K562 (cell line): Measurements from ENCODE around the gene RUNX1. TPM values are rescaled to one million over a fixed set of nuclear protein-coding genes. Genes with fewer than 3 reads are reported as not detected.
A peak's percentile ranks its signal among the peaks of the same experiment; 100 is the strongest.

Experiments
- FOSL1 ChIP-seq: fragments of 200-800 bp; sonication (Bioruptor generic); conservative IDR thresholded peaks from 2 replicates; pipeline ENCODE4 v1.6.1; 2016; ENCODE audit warnings: missing genetic modification characterization, missing compliant biosample characterization
- GATAD2A ChIP-seq: fragments of 450-650 bp; IDR thresholded peaks from 2 replicates; pipeline ENCODE4 v1.6.1; 2017
- HIVEP1 ChIP-seq: fragments of 250-450 bp; sonication (Bioruptor Pico); IDR thresholded peaks from 2 replicates; pipeline ENCODE4 v1.4.0; 2020; ENCODE audit warnings: mild to moderate bottlenecking
- LEF1 ChIP-seq: fragments of 450-650 bp; IDR thresholded peaks from 2 replicates; pipeline ENCODE4 v1.6.1; 2016; ENCODE audit warnings: mild to moderate bottlenecking
- MAFG ChIP-seq: fragments of 450-650 bp; conservative IDR thresholded peaks from 2 replicates; pipeline ENCODE4 v1.6.1; 2016; ENCODE audit warnings: missing genetic modification characterization, missing compliant biosample characterization
- MTA3 ChIP-seq: fragments of 450-650 bp; formaldehyde crosslinking; IDR thresholded peaks from 2 replicates; pipeline ENCODE4 v1.6.1; 2017; ENCODE audit warnings: mild to moderate bottlenecking, borderline replicate concordance
- NCOA6 ChIP-seq: fragments of 450-650 bp; IDR thresholded peaks from 2 replicates; pipeline ENCODE4 v1.6.1; 2017; ENCODE audit warnings: mild to moderate bottlenecking
- PHF21A ChIP-seq: fragments of 450-650 bp; IDR thresholded peaks from 2 replicates; pipeline ENCODE4 v1.6.1; 2017; ENCODE audit warnings: low read depth, borderline replicate concordance
- PTRF ChIP-seq: fragments of 450-650 bp; IDR thresholded peaks from 2 replicates; pipeline ENCODE4 v1.6.1; 2016; ENCODE audit warnings: mild to moderate bottlenecking, missing genetic modification characterization, missing compliant biosample characterization
- SPI1 ChIP-seq: IDR thresholded peaks from 2 replicates; pipeline ENCODE4 v1.6.1; 2011; ENCODE audit warnings: low read depth, low read length, control low read depth, borderline replicate concordance
- TAF15 ChIP-seq: fragments of 200-400 bp; formaldehyde crosslinking; IDR thresholded peaks from 2 replicates; pipeline ENCODE4 v1.6.1; 2017; ENCODE audit warnings: mild to moderate bottlenecking, low read depth, low read length, moderate library complexity
- TRIM28 ChIP-seq: fragments of 450-650 bp; IDR thresholded peaks from 2 replicates; pipeline ENCODE4 v1.6.1; 2017
- TSC22D4 ChIP-seq: fragments of 450-650 bp; IDR thresholded peaks from 2 replicates; pipeline ENCODE4 v1.6.1; 2016; ENCODE audit warnings: missing genetic modification characterization, missing biosample characterization, control low read depth
- ZHX1 ChIP-seq: fragments of 150-350 bp; conservative IDR thresholded peaks from 2 replicates; pipeline ENCODE4 v1.6.1; 2014; ENCODE audit warnings: low read length
- polyA plus RNA-seq, 8 experiments: library from polyadenylated mRNA; depleted of rRNA in 4 of 8; stranded (reverse) in 5 of 8; unstranded in 3 of 8; fragments of >200 nt; fragmentation: Nextera tagmentation in 2 of 8; fragmentation: Illumina TruSeq in 1 of 8; extraction: Ambion mirVana in 2 of 8; extraction: Trizol in 1 of 8; gene quantifications; 2 replicates each; pipeline versions ENCODE4 v1.2.1 to v1.2.3, GENCODE V29; 2011 to 2014; ENCODE audit warnings: inconsistent platforms in 1 of 8, missing spikeins in 1 of 8
- total RNA-seq, 7 experiments: library from RNA; depleted of rRNA in 6 of 7; stranded (reverse); fragments of >200 nt in 6 of 7; fragmentation: Illumina TruSeq in 2 of 7; extraction: Trizol in 2 of 7; gene quantifications; 2 replicates each; pipeline versions ENCODE4 v1.2.1 to v1.2.3, GENCODE V29; 2011 to 2021; ENCODE audit warnings: low replicate concordance in 1 of 7
- TF ChIP-seq, protein P1 (sequence below): fragments of 450-650 bp; IDR thresholded peaks from 2 replicates; pipeline ENCODE4 v1.6.1; 2016; ENCODE audit warnings: mild to moderate bottlenecking, moderate library complexity

RUNX1 gene
- total and polyA plus RNA-seq, 9 of the 15 experiments (the other 6 are each of a cell fraction or from before 2014, with no cell fraction given), result 2.2 to 68.6 (median 17.8) TPM

GRCh38 chr21:34950980-34951379 lies 98.1 kb downstream of the RUNX1 start (continued):
- TF ChIP-seq, protein P1, sequence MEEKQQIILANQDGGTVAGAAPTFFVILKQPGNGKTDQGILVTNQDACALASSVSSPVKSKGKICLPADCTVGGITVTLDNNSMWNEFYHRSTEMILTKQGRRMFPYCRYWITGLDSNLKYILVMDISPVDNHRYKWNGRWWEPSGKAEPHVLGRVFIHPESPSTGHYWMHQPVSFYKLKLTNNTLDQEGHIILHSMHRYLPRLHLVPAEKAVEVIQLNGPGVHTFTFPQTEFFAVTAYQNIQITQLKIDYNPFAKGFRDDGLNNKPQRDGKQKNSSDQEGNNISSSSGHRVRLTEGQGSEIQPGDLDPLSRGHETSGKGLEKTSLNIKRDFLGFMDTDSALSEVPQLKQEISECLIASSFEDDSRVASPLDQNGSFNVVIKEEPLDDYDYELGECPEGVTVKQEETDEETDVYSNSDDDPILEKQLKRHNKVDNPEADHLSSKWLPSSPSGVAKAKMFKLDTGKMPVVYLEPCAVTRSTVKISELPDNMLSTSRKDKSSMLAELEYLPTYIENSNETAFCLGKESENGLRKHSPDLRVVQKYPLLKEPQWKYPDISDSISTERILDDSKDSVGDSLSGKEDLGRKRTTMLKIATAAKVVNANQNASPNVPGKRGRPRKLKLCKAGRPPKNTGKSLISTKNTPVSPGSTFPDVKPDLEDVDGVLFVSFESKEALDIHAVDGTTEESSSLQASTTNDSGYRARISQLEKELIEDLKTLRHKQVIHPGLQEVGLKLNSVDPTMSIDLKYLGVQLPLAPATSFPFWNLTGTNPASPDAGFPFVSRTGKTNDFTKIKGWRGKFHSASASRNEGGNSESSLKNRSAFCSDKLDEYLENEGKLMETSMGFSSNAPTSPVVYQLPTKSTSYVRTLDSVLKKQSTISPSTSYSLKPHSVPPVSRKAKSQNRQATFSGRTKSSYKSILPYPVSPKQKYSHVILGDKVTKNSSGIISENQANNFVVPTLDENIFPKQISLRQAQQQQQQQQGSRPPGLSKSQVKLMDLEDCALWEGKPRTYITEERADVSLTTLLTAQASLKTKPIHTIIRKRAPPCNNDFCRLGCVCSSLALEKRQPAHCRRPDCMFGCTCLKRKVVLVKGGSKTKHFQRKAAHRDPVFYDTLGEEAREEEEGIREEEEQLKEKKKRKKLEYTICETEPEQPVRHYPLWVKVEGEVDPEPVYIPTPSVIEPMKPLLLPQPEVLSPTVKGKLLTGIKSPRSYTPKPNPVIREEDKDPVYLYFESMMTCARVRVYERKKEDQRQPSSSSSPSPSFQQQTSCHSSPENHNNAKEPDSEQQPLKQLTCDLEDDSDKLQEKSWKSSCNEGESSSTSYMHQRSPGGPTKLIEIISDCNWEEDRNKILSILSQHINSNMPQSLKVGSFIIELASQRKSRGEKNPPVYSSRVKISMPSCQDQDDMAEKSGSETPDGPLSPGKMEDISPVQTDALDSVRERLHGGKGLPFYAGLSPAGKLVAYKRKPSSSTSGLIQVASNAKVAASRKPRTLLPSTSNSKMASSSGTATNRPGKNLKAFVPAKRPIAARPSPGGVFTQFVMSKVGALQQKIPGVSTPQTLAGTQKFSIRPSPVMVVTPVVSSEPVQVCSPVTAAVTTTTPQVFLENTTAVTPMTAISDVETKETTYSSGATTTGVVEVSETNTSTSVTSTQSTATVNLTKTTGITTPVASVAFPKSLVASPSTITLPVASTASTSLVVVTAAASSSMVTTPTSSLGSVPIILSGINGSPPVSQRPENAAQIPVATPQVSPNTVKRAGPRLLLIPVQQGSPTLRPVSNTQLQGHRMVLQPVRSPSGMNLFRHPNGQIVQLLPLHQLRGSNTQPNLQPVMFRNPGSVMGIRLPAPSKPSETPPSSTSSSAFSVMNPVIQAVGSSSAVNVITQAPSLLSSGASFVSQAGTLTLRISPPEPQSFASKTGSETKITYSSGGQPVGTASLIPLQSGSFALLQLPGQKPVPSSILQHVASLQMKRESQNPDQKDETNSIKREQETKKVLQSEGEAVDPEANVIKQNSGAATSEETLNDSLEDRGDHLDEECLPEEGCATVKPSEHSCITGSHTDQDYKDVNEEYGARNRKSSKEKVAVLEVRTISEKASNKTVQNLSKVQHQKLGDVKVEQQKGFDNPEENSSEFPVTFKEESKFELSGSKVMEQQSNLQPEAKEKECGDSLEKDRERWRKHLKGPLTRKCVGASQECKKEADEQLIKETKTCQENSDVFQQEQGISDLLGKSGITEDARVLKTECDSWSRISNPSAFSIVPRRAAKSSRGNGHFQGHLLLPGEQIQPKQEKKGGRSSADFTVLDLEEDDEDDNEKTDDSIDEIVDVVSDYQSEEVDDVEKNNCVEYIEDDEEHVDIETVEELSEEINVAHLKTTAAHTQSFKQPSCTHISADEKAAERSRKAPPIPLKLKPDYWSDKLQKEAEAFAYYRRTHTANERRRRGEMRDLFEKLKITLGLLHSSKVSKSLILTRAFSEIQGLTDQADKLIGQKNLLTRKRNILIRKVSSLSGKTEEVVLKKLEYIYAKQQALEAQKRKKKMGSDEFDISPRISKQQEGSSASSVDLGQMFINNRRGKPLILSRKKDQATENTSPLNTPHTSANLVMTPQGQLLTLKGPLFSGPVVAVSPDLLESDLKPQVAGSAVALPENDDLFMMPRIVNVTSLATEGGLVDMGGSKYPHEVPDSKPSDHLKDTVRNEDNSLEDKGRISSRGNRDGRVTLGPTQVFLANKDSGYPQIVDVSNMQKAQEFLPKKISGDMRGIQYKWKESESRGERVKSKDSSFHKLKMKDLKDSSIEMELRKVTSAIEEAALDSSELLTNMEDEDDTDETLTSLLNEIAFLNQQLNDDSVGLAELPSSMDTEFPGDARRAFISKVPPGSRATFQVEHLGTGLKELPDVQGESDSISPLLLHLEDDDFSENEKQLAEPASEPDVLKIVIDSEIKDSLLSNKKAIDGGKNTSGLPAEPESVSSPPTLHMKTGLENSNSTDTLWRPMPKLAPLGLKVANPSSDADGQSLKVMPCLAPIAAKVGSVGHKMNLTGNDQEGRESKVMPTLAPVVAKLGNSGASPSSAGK, result peak; percentile 46; the same call in 1 of the 2 replicates
- TF ChIP-seq TAF15 (no peak), TSC22D4 (tag) (no peak), TRIM28 (no peak), MTA3 (no peak), SPI1 (no peak), PTRF (tag) (no peak), HIVEP1 (CRISPR knock-in tag) (no peak), GATAD2A (no peak), ZHX1 (no peak), FOSL1 (tag) (peak; percentile 77), MAFG (tag) (peak; percentile 43), LEF1 (no peak), PHF21A (no peak), NCOA6 (no peak)
